ENCODE data around the gene ENO2. TPM values are rescaled to one million over a fixed set of nuclear protein-coding genes. Genes with fewer than 3 reads are reported as not detected.
A peak's percentile ranks its signal among the peaks of the same experiment; 100 is the strongest.

The ENO2 gene
- total RNA-seq, 2 experiments from 2014 or later, result 315 to 330 TPM

DNA sequence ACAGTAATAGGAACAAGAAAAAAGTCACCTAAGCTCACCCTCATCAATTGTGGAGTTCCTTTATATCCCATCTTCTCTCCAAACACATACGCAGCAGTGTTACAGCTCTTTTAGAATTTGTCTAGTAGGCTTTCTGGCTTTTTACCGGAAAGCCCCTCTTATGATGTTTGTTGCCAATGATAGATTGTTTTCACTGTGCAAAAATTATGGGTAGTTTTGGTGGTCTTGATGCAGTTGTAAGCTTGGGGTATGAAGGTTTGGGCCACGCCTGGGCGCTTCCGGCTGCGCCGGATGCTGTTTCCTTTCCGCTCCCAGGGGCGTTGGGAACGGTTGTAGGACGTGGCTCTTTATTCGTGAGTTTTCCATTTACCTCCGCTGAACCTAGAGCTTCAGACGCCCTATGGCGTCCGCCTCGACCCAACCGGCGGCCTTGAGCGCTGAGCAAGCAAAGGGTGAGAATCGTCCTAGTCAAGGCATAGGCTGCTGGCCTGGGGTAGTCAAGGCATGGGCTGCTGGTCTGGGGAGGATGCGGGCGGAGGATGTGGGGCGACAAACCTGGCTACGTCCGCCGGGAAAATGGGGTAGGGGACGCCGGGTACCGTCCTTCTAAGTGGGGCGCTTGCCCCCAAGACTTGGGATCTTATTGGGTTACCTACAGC, 29.5 kb downstream of the ENO2 start, which contains the start of the genes C12orf57 and RNU7-1:
Gene C12orf57, plus strand, starts transcription at position 301 of the 659 bp plus-strand sequence. Its CDS starts 100 bp downstream, at position 401.
Gene RNU7-1, plus strand, starts transcription at position 95 of the 659 bp plus-strand sequence.
- peak; percentile 65 for ATAC-seq
- no peaks in the 10 kb centered on the region for H3K9me3 Mint-ChIP-seq
- H3K4me3 Mint-ChIP-seq, result peak within 1 kb of the TSS; percentile 85
- CTCF ChIA-PET, result interaction anchor here (0.6 to 22.8 kb wide), 17 partner anchors 15 to 249 kb away, joined by 3 to 460 read pairs (median 4); partner anchors contain the start of genes ATN1, C1RL, ENO2 and LPCAT3
- POLR2A ChIA-PET, result interaction anchor here (0.7 to 36.0 kb wide), 46 partner anchors 5 to 517 kb away, joined by 3 to 1266 read pairs (median 6); partner anchors contain the start of genes ATN1, C12orf57, C1R and C1RL
- TF ChIP-seq, protein P1, sequence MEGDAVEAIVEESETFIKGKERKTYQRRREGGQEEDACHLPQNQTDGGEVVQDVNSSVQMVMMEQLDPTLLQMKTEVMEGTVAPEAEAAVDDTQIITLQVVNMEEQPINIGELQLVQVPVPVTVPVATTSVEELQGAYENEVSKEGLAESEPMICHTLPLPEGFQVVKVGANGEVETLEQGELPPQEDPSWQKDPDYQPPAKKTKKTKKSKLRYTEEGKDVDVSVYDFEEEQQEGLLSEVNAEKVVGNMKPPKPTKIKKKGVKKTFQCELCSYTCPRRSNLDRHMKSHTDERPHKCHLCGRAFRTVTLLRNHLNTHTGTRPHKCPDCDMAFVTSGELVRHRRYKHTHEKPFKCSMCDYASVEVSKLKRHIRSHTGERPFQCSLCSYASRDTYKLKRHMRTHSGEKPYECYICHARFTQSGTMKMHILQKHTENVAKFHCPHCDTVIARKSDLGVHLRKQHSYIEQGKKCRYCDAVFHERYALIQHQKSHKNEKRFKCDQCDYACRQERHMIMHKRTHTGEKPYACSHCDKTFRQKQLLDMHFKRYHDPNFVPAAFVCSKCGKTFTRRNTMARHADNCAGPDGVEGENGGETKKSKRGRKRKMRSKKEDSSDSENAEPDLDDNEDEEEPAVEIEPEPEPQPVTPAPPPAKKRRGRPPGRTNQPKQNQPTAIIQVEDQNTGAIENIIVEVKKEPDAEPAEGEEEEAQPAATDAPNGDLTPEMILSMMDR (IDR thresholded peaks at IDR 0.05), result no peak
- H3K36me3 Mint-ChIP-seq (ENCODE audit: low read depth), result peaks cover 42% of the 10 kb centered on the region
- intact Hi-C loops (cut with micrococcal nuclease), result loop anchor here (2.0 to 10.0 kb wide), 3 partner anchors 17 to 161 kb away; partner anchors contain the start of genes C1RL and LPCAT3
- no peaks in the 10 kb centered on the region for H3K27me3 Mint-ChIP-seq
- H3K27ac Mint-ChIP-seq, result peak within 1 kb of the TSS; percentile 93
- peaks cover 54% of the 10 kb centered on the region for H3K4me1 Mint-ChIP-seq (ENCODE audit: low read depth)
- peak; percentile 93 for DNase-seq

DNA sequence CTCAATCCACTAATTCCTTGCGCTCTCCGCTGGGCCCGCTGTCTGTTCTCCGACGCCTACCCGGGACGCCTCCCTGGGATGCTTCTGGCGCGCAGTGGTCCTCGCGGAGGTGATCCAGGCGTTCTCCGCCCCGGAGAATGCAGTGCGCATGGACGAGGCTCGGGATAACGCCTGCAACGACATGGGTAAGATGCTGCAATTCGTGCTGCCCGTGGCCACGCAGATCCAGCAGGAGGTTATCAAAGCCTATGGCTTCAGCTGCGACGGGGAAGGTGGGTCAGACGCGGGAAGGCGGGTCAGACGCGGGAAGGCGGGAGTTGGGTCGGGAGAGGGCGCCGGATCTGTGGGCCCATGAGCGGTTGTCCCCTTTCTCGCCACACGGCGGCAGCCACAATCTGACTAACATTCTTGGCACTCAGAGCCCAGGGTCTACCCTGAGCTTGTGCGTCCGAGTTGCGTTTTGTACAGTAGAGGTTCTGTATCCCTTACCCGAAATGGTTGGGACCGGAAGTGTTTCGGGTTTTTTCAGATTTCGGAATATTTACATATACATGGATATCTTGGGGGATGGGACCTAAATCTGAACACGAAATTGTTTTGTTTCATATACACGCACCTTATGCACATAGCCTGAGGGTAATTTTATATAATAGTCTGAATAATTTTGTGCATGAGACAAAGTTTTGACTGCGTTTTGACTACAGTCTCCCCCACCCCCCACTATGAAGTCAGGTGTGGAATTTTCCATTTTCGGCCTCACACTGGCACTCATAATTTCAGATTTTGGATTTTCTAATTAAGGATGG, 30.2 kb downstream of the ENO2 start:
- TF ChIP-seq, protein P1 (IDR thresholded peaks at IDR 0.05), result peak; percentile 88
- ATAC-seq (peak; percentile 46), DNase-seq (peak; percentile 94)
- POLR2A ChIA-PET, result interaction anchor here (0.9 to 36.0 kb wide), 40 partner anchors 6 to 518 kb away, joined by 3 to 1266 read pairs (median 7); partner anchors contain the start of genes ATN1, C12orf57, C1R and C1RL
- peak overlapping the region; percentile 85 for H3K4me3 Mint-ChIP-seq
- intact Hi-C loops (cut with micrococcal nuclease), result loop anchor here (2.0 to 10.0 kb wide), 2 partner anchors 16 to 160 kb away; partner anchors contain the start of gene C1RL
- no peaks in the 10 kb centered on the region for H3K27me3 Mint-ChIP-seq
- peaks cover 37% of the 10 kb centered on the region for H3K36me3 Mint-ChIP-seq (ENCODE audit: low read depth)
- H3K9me3 Mint-ChIP-seq, result no peaks in the 10 kb centered on the region
- CTCF ChIA-PET, result interaction anchor here (0.6 to 22.8 kb wide), 19 partner anchors 10 to 255 kb away, joined by 3 to 460 read pairs (median 4); partner anchors contain the start of genes C1RL, ENO2, LPCAT3 and SPSB2
- peaks cover 57% of the 10 kb centered on the region for H3K4me1 Mint-ChIP-seq (ENCODE audit: low read depth)
- peak overlapping the region; percentile 93 for H3K27ac Mint-ChIP-seq

DNA sequence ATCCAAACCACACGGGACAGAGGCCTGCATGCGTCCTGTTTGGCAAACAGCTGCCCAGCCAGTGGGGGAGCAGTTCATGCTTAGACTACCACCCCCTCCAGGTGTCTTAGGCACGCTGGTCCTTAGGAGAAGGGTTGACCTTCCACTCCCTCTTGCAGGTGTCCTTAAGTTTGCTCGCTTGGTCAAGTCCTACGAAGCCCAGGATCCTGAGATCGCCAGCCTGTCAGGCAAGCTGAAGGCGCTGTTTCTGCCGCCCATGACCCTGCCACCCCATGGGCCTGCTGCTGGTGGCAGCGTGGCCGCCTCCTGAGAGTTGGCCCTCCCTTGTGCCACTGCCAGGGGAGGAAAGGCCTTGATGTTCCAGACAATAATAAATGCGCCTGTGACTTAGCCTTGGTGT, 31.2 kb downstream of the ENO2 start:
- ChIA-PET POLR2A (interaction anchor here (0.8 to 36.0 kb wide), 10 partner anchors 7 to 171 kb away, joined by 3 to 1266 read pairs (median 20); partner anchors contain the start of genes ATN1, C12orf57, C1RL and CDCA3), CTCF (interaction anchor here (0.9 to 22.8 kb wide), 10 partner anchors 11 to 166 kb away, joined by 3 to 460 read pairs (median 16); partner anchors contain the start of genes C1RL, LPCAT3 and SPSB2)
- TF ChIP-seq, protein P1 (IDR thresholded peaks at IDR 0.05), result no peak
- peak overlapping the region; percentile 85 for H3K4me3 Mint-ChIP-seq
- no peaks in the 10 kb centered on the region for H3K27me3 Mint-ChIP-seq
- intact Hi-C loops (cut with micrococcal nuclease), result loop anchor here (2.0 to 10.0 kb wide), 2 partner anchors 15 to 159 kb away; partner anchors contain the start of gene C1RL
- H3K4me1 Mint-ChIP-seq (ENCODE audit: low read depth), result peaks cover 63% of the 10 kb centered on the region
- peak overlapping the region; percentile 93 for H3K27ac Mint-ChIP-seq
- no peak for ATAC-seq
- no peak for DNase-seq
- H3K36me3 Mint-ChIP-seq (ENCODE audit: low read depth), result peaks cover 33% of the 10 kb centered on the region
- H3K9me3 Mint-ChIP-seq, result no peaks in the 10 kb centered on the region

DNA sequence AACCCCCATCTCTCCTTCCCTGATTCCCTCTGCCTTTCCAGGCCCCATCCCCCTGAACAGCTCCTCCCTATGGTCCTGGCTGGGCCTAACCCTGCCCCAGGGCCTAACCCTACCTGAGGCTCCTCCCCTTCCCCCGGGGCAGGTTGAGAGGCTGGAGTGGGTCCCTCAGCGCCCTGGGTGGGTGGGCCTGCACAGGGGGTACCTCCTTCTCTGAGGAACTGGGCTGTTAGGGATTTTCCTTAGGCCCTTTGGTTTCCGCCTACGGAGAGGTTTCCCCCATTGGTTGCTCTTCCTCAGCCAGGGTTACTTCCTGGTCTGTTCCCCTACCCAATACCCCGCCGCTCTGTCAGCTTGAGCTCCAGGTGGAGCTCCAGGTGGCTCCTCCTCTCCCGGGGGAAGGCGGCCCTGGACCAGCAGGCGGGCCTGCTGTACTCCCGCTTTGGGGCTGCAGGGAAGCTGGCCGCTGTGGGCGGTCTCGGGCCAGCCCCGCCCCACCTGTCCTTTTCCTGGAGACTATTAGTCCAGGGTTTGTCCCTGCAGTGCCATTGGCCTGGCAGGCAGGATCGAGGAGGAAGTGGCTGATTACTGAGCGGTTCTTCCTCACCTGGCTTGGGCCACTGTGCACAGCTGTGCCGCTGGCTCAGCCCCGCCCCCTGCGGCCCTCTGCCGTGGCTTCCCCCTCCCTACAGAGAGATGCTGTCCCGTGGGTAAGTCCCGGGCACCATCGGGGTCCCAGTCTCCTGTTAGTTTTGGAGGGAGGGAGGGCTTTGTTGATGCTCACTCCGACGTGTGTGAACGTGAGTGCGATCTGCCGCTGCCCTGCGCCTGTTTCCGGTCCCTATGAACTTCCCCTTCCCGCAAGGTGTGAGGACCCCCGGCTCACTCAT, 31.9 kb downstream of the ENO2 start:
- Mint-ChIP-seq H3K9me3 (no peaks in the 10 kb centered on the region), H3K4me3 (peak overlapping the region; percentile 85), H3K27me3 (no peaks in the 10 kb centered on the region), H3K36me3 (ENCODE audit: low read depth) (peaks cover 29% of the 10 kb centered on the region), H3K27ac (peak overlapping the region; percentile 93), H3K4me1 (ENCODE audit: low read depth) (peaks cover 64% of the 10 kb centered on the region)
- DNase-seq (peak; percentile 75), ATAC-seq (peak; percentile 10)
- intact Hi-C loops (cut with micrococcal nuclease), result loop anchor here (10.0 kb wide), 1 partner anchor 159 kb away; the partner anchor contains the start of gene C1RL
- CTCF ChIA-PET, result interaction anchor here (0.9 to 22.8 kb wide), 10 partner anchors 8 to 166 kb away, joined by 3 to 460 read pairs (median 16); partner anchors contain the start of genes C1RL and SPSB2
- TF ChIP-seq, protein P1 (IDR thresholded peaks at IDR 0.05), result no peak
- POLR2A ChIA-PET, result interaction anchor here (0.6 to 36.0 kb wide), 12 partner anchors 7 to 243 kb away, joined by 3 to 1266 read pairs (median 14); partner anchors contain the start of genes ATN1, C12orf57, C1RL and CDCA3
